Neuron (in vitro differentiated cells): ENCODE data around the gene RPS6KA3.
"Not testable (repeated sequence)": the region's sequence is repeated elsewhere in the genome, so short reads cannot be mapped to it uniquely, and the experiment has no call there.

Source experiments
- H2AFZ ChIP-seq: one replicate; pipeline ENCODE4 v1.6.1; 2013; ENCODE audit warnings: low read depth, mild to moderate bottlenecking, inconsistent platforms, low read length, moderate library complexity
- H3K27me3 ChIP-seq: one replicate; pipeline ENCODE4 v1.6.1; 2013; ENCODE audit warnings: low read length; ENCODE audit not compliant: insufficient read depth
- H3K36me3 ChIP-seq: one replicate; pipeline ENCODE4 v1.6.1; 2013; ENCODE audit warnings: low read length; ENCODE audit not compliant: insufficient read depth
- H3K4me1 ChIP-seq: one replicate; pipeline ENCODE4 v1.6.1; 2013; ENCODE audit warnings: low read length; ENCODE audit not compliant: insufficient read depth
- H3K4me3 ChIP-seq: 2 replicates; pipeline ENCODE4 v1.5.1; 2013; ENCODE audit warnings: mild to moderate bottlenecking, low read length, moderate library complexity
- H3K9me3 ChIP-seq: one replicate; pipeline ENCODE4 v1.6.1; 2013; ENCODE audit warnings: low read length

RPS6KA3 gene

GRCh38 chrX:20181598-20182329 lies 84.9 kb downstream of the RPS6KA3 start:
- Histone ChIP-seq H2AFZ (no peak overlapping the region), H3K36me3 (peaks cover 7% of the 10 kb centered on the region)

GRCh38 chrX:20177093-20177492 lies 89.6 kb downstream of the RPS6KA3 start:
- H3K4me3 ChIP-seq: no peak overlapping the region

More at GRCh38 chrX:20181598-20182329, 84.9 kb downstream of the RPS6KA3 start:
- H3K9me3 ChIP-seq: no peaks in the 10 kb centered on the region
- H3K4me3 ChIP-seq: no peak overlapping the region
- H3K4me1 ChIP-seq: no peaks in the 10 kb centered on the region
- no peaks in the 10 kb centered on the region for H3K27me3 ChIP-seq

DNA sequence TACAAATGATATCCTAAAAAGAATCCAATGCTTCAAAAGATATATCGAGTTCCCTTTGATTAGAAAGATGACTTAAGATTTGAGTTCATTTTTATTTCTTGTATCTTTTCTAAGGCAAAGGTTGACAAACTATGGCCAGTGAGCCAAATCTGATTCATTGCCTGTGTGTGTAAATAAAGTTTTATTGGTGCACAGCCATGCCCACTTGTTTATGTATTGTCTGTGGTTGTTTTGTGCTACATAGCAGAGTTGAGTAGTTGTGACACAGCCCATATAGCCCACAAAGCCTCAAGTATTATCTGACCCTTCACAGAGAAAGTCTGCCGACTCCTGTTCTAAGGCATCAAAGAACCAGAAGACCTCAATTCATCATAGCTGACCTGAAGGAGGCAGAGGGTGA lies 92.9 kb downstream of the RPS6KA3 start:
- H3K4me3 ChIP-seq: no peak overlapping the region
- H2AFZ ChIP-seq: no peak overlapping the region
- no peaks in the 10 kb centered on the region for H3K4me1 ChIP-seq
- H3K36me3 ChIP-seq: peaks cover 30% of the 10 kb centered on the region
- H3K27me3 ChIP-seq: no peaks in the 10 kb centered on the region
- no peaks in the 10 kb centered on the region for H3K9me3 ChIP-seq

More at GRCh38 chrX:20177093-20177492, 89.6 kb downstream of the RPS6KA3 start:
- H3K9me3 ChIP-seq: no peaks in the 10 kb centered on the region
- H3K36me3 ChIP-seq: peaks cover 22% of the 10 kb centered on the region
- no peaks in the 10 kb centered on the region for H3K4me1 ChIP-seq
- H3K27me3 ChIP-seq: no peaks in the 10 kb centered on the region
- no peak overlapping the region for H2AFZ ChIP-seq

GRCh38 chrX:20173313-20173712 lies 93.4 kb downstream of the RPS6KA3 start:
- peaks cover 32% of the 10 kb centered on the region for H3K36me3 ChIP-seq
- H3K4me1 ChIP-seq: no peaks in the 10 kb centered on the region
- H3K4me3 ChIP-seq: no peak overlapping the region
- H3K27me3 ChIP-seq: no peaks in the 10 kb centered on the region
- no peaks in the 10 kb centered on the region for H3K9me3 ChIP-seq
- H2AFZ ChIP-seq: no peak overlapping the region

- Histone ChIP-seq H2AFZ (no peak overlapping the region), H3K9me3 (no peaks in the 10 kb centered on the region), H3K27me3 (no peaks in the 10 kb centered on the region), H3K4me3 (no peak overlapping the region), H3K36me3 (peaks cover 34% of the 10 kb centered on the region), H3K4me1 (no peaks in the 10 kb centered on the region)
These were observed 94.8 kb downstream of the RPS6KA3 start for GRCh38 chrX:20171887-20172286.

DNA sequence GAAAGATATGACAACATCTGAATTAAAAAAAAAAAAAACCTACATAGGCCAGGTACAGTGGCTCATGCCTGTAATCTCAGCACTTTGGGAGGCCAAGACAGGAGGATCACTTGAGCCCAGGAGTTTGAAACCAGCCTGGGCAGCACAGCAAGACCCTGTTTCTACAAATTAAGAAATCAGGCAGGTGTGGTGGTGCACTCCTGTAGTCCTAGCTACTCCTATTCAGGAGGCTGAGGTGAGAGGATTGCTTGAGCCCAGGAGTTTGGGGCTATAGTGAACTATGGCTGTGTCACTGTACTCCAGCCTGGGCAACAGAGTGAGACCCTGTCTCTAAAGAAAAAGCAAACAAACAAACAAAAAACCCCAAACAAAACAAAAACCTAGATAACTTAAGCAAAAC lies 104.2 kb downstream of the RPS6KA3 start:
- H3K4me3 ChIP-seq, H3K4me1 ChIP-seq, H3K9me3 ChIP-seq, H3K36me3 ChIP-seq, H2AFZ ChIP-seq, H3K27me3 ChIP-seq: not testable (repeated sequence)

GRCh38 chrX:20159797-20160385 lies 106.8 kb downstream of the RPS6KA3 start:
- Histone ChIP-seq H2AFZ (no peak overlapping the region), H3K4me3 (no peak overlapping the region), H3K27me3 (no peaks in the 10 kb centered on the region), H3K4me1 (no peaks in the 10 kb centered on the region), H3K36me3 (peaks cover 15% of the 10 kb centered on the region), H3K9me3 (no peaks in the 10 kb centered on the region)

DNA sequence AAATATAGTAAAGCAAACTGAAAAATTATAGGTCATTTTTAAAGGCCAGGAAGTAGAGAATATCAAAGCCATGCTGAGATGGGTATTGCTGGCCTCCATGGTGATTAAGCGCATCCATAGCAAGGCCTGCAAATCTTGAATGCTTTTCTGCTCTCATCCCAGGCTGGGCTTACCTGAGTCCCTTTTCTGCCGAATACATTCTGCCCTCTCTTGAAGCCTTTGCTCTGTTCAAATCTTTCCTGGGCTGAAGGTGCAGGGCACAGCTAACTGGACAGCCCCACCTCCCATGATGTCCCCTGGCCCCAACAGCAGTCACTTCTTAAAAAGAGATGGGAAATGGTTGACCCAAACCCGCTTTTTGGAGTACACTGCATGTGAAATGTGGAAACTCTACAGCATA lies 115.0 kb downstream of the RPS6KA3 start:
- no peaks in the 10 kb centered on the region for H3K27me3 ChIP-seq
- H3K4me3 ChIP-seq: no peak overlapping the region
- H3K9me3 ChIP-seq: no peaks in the 10 kb centered on the region

GRCh38 chrX:20149326-20149725 lies 117.4 kb downstream of the RPS6KA3 start:
- H3K4me3 ChIP-seq: no peak overlapping the region
- H3K9me3 ChIP-seq: no peaks in the 10 kb centered on the region
- H3K27me3 ChIP-seq: no peaks in the 10 kb centered on the region
- peaks cover 4% of the 10 kb centered on the region for H3K36me3 ChIP-seq
- H2AFZ ChIP-seq: no peak overlapping the region
- no peaks in the 10 kb centered on the region for H3K4me1 ChIP-seq

More for the DNA sequence above, 115.0 kb downstream of the RPS6KA3 start:
- Histone ChIP-seq H3K36me3 (peaks cover 17% of the 10 kb centered on the region), H3K4me1 (no peaks in the 10 kb centered on the region), H2AFZ (no peak overlapping the region)

GRCh38 chrX:20147561-20147960 lies 119.1 kb downstream of the RPS6KA3 start:
- H3K36me3 ChIP-seq: peaks cover 3% of the 10 kb centered on the region
- H3K4me3 ChIP-seq: no peak overlapping the region
- H2AFZ ChIP-seq: no peak overlapping the region
- H3K9me3 ChIP-seq: no peaks in the 10 kb centered on the region
- H3K4me1 ChIP-seq: no peaks in the 10 kb centered on the region
- H3K27me3 ChIP-seq: no peaks in the 10 kb centered on the region

DNA sequence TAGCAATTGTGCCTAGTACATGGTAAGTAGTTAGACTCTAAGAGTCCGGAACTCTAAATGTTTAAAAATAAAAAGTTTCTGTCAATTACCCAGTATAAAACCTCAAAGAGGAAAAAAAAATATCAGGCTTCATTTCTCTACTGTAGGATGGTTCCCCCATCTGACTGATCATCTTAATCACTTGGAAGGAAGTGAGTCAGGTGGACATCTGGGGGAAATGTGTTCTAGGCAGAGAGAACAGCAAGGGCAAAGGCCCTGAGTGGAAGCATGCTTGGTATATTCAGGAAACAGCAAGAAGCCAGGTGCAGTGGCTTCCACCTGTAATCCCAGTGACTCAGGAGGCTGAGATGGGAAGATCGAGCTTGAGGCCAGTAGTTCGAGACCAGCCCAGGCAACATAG lies 122.2 kb downstream of the RPS6KA3 start:
- Histone ChIP-seq H3K4me3 (no peak overlapping the region), H3K9me3 (no peaks in the 10 kb centered on the region), H3K36me3 (peaks cover 6% of the 10 kb centered on the region), H2AFZ (no peak overlapping the region), H3K27me3 (no peaks in the 10 kb centered on the region), H3K4me1 (peaks cover 6% of the 10 kb centered on the region)

DNA sequence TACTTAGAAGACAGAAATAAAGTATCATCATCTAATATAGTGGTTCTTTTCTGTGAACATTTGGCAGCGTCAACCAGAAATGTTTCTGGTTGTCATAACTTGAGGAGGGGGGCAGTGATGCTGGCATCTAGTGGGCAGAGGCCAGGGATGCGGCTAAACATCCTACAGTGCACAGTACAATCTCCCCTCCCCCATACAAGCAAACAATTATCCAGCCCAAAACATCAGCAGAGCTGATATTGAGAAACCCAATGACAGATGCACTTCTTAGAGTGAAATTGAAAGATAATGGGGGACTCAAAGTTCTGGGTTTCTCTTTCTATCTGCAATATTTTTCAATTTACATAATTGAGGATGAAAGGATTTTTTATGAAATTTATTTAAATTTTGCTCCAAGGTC lies 123.1 kb downstream of the RPS6KA3 start:
- Histone ChIP-seq H3K27me3 (no peaks in the 10 kb centered on the region), H3K9me3 (no peaks in the 10 kb centered on the region), H2AFZ (no peak overlapping the region), H3K4me3 (no peak overlapping the region), H3K4me1 (peaks cover 9% of the 10 kb centered on the region), H3K36me3 (peaks cover 13% of the 10 kb centered on the region)

DNA sequence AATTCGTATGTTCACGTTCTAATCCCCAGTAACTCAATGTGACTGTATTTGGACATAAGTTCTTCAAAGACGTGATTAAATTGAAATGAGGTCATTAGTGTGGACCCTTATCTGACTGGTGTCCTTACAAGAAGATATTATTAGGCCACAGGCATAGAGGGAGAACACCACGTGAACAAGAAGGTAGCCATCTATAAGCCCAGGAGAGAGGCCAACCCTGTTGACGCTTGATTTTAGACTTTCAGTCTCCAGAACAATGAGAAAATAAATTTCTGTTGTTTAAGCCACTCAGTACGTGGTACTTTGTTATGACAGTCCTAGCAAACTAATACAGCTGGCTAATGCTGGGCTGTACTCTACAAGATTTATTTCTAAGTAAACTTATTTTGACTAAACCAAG lies 123.6 kb downstream of the RPS6KA3 start:
- Histone ChIP-seq H3K4me1 (peaks cover 9% of the 10 kb centered on the region), H3K36me3 (peaks cover 13% of the 10 kb centered on the region), H3K27me3 (no peaks in the 10 kb centered on the region)

More for the DNA sequence above, 123.6 kb downstream of the RPS6KA3 start:
- H3K9me3 ChIP-seq: no peaks in the 10 kb centered on the region
- no peak overlapping the region for H2AFZ ChIP-seq
- no peak overlapping the region for H3K4me3 ChIP-seq
